HG03439 (cell line): ENCODE results near the gene CREBL2.
A peak's percentile ranks its signal among the peaks of the same experiment; 100 is the strongest.
"Not testable (repeated sequence)": the region's sequence is repeated elsewhere in the genome, so short reads cannot be mapped to it uniquely, and the experiment has no call there.

Source experiments
- ATAC-seq: cut with Tn5 transposase; IDR thresholded peaks from one replicate; pipeline ENCODE4 v1.9.1; 2021; ENCODE audit warnings: mild to moderate bottlenecking, moderate library complexity; ENCODE audit not compliant: unreplicated experiment

The CREBL2 gene

DNA sequence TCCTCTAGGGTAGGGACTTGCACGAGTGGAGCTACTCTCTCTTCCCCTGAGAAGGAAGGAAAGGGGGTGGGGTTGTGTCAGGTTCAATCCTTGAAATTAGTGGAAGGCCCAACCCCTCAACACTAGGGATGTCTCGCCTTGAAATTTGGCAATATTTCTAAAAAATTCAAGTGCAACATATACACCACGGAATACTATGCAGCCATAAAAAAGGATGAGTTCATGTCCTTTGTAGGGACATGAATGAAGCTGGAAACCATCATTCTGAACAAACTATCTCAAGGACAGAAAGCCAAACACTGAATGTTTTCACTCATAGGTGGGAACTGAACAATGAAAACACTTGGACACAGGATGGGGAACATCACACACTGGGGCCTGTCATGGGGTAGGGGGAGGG, 15.1 kb upstream of the CREBL2 start:
- not testable (repeated sequence) for ATAC-seq

DNA sequence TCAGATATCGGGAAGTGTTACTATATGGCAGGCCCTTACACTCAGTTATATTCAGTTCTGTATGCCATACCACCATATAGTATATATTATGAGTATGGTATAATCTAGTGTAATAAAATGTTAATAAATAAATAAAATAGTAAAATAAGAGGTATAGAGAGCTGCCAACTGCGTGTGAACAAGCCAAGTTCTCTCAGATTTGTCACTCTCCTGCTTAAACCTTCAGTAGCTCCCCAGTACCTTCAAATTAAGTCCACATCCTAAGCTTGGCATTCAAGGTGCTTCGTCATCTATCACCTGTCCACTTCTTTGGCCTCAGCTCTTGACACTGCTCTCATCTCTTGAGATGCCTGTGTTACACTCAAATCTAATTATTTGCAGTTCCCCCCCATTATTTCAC, 12.8 kb upstream of the CREBL2 start:
- ATAC-seq, result no peak

DNA sequence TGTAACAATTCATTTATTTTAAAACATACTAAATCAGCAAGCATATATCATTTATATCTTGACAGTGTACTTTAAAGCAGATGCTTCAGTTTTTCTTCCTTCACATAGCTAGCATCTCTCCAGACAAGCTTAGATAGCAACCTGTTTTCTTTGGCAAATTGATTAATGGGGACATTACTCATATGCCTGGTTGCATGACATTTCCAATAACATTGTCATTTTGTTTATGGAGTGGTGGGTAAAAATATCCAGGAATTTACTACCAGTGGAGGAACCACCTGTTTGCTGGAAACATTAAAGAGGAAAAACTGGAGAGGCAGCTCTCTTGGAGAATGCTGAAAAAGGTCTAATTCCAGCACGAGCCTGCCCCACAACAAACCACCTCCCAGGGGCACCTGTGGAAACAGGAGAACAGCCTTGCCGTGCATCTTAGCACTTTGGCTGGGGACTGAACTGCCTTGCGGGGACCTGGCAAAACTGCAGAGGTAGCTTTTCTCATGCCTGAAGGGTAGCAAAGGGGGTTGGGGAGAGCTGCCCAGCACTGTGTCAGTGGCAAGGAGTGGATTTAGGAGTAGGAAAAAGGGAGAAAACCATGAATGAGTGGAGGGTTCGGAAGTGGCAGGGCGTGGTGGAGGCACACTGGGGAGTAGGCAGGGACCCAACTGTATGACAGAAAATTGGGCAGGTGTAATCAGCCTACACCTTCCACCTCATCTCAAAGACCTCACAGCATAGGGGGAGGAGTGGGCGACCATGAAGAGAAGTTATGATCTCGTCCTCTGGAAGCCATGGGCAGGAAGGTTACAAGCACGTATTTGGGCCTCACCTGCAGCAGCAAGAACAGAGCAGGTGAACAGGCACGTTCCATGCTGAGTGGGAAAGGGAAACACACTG, 11.7 kb upstream of the CREBL2 start:
- ATAC-seq, result no peak

DNA sequence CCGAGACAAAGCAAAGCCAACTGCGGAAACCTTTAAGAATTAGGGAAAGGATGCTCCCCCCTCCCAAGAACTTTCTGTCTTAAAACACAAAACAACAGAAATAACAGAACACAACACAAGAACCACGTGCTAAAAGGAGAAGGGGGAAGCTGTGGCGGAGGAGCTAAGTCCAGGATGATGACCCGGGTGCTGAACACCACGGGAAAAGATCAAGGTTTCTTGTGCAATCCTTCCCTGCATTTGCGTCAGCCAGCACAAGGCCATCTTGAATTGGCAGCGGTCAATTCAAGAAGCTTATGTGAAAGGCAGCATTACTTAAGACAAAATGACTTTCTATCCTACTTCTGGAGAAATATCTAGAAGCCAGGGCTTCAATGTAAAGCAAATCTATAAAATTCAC, 11.0 kb upstream of the CREBL2 start:
- no peak for ATAC-seq

DNA sequence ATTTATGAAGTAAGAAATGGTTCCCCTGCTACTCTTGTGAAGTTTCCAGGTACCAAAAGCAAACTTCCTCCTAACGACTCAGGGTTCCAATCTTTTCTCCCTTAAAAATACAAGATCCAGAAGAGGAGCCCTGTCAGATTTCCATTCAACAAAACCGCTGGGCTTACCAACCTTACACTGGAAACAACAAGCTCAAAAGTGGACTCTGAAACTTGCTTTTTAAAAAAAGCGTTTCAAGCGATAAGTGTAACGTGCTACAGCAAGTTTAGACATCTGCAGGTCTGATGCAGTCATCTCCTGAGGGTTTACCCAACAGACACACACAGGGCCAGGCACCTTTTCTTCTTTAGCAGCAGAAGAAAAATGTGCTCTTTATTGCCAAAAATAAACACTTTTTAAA, 6.9 kb upstream of the CREBL2 start:
- no peak for ATAC-seq

DNA sequence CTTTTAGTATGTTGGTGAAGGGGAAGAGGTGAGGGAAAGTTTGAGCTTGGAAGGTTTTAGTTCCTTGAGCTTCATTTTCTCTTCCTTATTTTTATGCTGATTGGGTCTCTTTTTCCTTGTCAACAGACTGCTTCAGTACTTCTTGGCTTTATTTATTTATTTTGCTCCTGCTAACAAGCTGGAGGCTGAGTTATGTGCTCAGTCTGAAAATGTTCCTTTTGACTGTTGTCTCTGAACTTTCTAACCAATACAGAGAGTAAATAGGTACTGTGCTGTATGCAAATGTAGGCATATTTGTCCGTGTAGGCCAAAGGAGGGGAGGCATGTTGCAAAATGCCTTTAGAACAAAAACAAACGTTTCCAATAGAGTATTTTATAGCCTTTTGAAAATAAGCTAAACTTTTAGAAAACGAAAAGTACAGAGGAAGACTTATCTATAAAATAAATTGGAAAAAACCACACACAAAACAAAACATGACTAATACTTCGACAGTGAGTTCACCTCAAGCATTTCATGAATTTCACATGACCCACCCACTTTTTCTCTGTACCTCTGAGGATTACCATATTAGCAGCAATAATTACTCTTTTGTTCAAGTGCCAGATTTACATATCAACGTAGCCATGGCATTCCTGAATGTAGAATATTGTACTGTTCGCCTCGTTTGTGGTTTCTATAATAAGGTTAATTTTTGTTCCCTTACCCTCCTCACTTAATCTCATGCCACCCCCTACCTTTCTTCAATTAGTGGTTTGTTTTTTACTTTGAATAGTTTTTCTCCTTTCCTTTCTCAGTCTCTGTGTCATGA, 4.7 kb upstream of the CREBL2 start:
- peak; percentile 44 for ATAC-seq

DNA sequence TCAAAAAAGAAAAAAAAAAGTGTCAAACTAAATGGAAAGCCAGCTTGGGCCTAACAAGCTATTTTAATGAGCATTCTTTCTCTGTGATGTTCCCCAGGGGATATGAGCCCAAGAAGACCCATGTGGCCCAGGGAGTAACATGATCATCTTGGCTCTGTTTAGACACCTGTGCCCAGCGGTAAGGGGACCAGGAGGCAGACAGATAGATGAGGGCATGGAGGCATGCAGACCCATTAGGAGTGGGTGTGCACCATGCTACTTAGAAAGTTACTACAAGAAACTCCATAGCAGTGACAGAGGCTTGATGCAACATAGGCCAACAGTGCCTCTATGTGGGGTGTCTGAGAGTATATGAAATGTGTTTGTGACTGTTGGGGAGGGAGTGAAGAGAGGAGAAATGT, 3.1 kb upstream of the CREBL2 start:
- ATAC-seq, result no peak

DNA sequence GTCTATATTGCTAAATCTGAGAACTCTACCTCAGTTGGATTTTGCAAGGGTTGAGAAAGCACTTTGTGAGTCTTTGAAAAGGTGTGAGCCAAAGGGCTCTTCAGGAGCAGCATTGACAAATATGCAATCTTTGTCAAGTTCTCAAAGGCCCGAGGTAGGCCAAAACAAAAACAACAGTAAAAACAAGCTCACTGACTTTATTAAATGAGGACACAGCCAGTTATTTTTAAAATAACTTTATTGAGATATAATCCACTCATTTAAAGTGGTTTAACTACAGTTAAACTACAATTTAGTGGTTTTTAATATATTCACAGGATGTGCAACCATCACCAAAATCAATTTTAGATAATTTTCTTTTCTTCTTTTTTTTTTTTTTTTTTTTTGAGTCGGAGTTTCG, 2.0 kb upstream of the CREBL2 start:
- no peak for ATAC-seq

DNA sequence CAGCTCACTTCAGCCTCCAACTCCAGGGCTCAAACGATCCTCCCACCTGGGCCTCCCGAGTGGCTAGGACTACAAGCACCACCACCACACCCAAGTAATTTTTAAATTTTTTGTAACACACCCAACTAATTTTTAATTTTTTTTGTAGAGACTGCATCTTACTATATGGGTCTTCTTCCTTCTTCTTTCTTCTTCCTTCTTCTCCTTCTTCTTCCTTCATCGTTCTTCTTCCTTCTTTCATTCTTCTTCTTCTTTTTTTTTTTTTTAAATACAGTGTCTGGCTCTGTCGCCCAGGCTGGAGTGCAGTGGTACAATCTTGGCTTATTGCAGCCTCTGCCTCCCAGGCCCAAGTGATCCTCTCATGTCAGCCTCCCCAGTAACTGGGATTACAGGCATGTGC, 965 bp upstream of the CREBL2 start:
- no peak for ATAC-seq

DNA sequence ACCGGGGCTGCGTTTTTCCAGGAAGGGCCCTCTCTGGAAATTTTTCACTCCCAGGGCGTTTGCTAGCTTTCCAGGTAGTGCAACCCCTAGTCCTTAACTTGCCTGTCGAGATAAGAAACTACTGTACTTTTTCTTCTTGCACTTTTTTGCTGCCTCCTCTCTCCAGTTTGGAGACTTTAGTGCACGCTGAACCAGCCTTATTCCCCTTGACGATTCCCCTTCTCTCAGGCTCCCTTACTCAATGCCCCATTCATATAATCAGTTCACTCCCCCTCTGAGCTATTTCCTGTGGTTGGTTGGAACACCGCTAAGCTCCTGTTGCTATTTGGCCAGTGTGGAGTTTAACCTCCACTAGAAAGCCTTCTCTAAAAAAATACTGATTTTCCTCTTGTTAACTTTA, 682 bp downstream of the CREBL2 start:
- no peak for ATAC-seq

DNA sequence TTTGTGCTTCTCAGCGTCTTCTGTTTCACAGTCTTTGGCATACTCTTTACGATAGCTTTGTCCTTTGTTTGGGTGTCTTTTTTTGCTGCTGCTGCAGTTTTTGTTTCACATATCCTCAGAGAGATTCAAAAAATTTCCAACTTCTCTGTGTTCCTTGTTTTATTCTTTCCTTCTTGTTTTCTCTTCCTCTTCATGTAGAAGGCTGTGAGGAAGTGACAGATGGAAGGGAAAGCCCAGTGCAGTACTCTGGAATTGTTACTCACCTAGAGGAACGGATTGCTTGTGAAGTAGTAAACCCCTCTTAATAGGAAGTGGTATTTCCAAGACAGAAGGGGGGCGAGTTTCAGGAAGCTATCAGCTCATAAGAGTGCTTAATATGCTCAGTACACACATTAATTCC, 1.7 kb downstream of the CREBL2 start:
- no peak for ATAC-seq

DNA sequence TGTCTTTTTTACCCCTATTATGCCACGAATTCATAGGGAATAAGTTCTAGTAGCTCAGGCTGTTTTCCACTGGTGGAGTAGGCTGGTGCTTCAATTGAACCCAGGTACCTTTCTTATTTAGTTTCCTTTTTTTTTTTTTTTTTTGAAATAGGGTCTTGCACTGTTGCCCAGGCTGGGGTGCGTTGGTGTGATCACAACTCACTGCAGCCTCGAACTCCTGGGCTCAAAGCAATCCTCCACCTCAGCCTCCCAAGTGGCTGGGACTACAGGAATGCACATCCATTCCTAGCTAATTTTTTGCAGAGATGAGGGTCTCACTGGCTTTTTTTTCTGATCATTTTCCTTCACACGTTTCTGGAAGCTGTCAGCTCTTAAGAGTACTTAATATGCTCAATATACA, 2.7 kb downstream of the CREBL2 start:
- no peak for ATAC-seq

DNA sequence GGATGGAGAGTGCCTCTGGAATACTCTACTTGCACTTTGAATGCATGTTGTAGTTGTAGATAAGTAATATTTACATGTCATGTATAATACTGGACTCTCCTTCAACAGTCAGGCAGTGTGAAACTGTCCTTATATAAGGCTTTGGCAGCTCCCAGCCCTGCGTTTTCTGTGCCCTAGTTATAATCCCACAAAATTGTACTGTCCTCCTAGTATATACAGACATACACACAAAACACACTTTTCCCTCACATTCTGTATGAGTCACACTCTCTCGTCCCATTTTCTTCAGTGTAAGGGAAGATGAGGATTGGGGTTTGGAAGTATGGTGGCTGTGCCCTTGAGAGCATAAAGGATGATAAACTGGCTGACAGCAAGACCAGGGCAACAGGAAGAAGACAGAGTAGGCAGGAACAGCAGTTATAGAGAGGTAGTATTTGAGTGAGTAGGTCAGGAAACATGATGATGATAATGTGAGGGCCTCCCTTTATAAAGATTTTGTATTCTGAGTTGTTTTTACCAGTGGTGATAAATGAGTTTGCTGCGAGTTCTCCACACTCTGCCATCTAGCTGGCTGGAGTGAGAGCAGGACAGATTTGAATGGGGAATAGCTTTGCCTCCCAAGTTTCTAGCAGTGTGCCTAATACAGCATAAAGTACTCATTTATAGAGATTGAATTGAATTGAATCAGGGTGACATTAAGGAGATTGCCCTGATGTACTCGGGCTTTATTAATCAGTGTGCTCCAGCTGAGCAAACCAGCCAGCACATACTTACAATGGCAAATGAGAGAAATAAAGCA, 5.0 kb downstream of the CREBL2 start:
- no peak for ATAC-seq

DNA sequence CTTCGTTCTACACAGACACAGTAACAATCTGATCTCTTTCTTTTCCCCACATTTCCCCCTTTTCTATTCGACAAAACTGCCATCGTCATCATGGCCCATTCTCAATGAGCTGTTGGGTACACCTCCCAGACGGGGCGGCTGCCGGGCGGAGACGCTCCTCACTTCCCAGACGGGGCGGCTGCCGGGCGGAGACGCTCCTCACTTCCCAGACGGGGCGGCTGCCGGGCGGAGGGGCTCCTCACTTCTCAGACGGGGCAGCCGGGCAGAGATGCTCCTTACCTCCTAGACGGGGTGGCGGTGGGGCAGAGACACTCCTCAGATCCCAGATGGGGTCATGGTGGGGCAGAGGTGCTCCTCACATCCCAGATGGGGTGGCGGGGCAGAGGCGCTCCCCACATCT, 6.4 kb downstream of the CREBL2 start:
- not testable (repeated sequence) for ATAC-seq

DNA sequence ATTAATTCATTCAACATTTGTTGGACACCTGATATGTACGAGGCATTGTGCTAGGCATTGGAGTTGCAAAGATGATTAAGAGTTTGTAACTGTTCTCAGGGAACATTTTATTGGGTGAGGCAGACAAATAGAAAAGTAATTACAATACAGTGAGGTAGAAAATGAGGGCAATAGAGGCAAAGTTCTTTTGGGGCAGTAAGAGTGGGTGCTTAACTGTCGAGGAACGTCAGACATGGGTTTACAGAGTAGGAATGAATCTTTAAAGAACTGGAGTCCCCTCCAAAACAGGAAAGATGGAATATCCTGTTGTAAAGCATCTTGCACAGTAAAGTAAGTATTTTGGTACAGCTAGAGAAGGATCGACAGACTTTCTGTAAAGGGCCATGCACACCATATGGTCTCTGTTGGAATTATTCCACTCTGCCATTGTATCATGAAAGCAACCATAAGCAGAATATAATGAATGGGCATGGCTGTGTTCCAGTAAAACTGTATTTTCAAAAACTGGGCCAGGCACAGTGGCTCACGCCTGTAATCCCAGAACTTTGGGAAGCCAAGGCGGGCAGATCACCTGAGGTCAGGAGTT, 9.1 kb downstream of the CREBL2 start:
- ATAC-seq, result no peak

DNA sequence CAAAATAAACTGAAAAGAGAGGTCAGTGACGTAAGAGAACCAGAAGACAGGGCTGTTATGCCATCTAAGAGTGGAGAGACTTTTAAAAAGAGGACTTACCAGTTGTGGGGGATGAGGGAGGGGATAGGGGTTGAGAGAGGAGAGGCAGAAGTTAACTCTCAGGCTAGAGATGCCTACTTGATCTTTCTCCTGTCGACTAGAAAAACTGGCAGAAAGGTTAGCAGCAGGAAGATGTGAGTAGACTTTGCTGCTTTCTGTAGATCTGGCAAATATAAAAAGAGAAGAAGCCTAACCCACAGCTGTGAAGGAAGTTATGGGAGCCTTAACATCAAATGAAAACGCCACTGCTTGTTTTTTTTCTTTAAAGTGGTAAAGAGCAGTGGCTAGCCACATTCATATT, 10.7 kb downstream of the CREBL2 start:
- ATAC-seq, result no peak

DNA sequence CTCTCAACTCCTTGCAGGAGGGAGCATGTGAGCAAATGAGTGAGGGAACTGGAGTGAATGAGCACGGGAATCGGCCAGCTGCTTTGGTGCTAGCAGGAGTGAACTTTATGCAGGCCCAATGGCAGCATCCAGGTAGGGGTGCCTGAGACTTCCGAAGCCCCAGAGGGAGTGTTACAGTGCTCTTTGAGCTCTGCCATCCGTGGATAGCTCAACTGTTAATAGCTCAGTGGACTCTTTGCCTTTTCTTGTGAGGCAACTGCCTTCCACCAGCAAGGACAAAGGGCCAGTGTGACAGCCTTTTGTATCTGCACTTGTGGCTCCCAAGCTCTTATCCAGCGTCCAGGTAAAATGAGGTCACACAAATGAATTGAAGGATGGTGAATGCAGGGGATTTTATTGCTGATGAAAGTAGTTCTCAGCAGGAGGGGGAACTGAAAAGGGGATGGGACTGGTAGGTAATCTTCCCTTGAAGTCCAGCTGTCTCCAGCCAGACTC, 12.9 kb downstream of the CREBL2 start:
- ATAC-seq, result no peak

DNA sequence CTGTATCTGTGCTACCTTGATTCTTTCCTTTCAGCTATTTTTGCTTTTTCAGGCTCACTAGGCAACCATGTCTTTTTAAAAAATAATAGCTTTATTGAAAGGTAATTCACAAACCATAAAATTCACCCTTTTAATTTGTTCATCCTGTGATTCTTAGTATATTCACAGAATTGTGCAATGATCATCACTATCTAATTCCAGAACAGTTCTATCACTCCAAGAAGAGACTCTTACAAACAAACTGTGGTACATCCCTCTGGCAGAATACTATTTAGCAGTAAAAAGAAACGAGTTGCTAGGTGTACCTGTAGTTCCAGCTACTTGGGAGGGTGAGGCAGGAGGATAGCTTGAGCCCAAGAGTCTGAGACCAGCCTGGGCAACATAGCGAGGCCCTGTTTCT, 14.8 kb downstream of the CREBL2 start:
- no peak for ATAC-seq

DNA sequence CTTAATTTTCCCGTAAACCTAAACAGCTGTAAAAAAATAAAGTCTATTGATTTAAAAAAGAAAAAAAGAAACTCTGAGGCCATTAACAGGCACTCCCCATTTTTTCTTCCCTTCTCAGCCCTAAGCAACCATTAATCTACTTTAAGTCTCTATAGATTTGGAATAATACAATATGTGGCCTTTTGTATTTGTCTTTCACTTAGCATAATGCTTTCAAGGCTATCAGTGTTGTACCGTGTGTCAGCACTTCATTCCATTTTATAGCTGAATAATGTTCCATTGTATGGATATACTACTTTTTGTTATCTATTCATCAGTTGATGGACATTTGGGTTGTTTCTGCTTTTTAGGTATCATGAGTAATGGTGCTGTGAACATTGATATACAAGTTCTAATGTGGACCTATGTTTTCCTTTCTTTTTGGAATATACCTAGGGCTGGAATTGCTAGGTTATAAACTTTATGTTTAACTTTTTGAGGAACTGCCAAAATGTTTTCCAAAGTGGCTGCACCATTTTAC, 15.7 kb downstream of the CREBL2 start:
- no peak for ATAC-seq

DNA sequence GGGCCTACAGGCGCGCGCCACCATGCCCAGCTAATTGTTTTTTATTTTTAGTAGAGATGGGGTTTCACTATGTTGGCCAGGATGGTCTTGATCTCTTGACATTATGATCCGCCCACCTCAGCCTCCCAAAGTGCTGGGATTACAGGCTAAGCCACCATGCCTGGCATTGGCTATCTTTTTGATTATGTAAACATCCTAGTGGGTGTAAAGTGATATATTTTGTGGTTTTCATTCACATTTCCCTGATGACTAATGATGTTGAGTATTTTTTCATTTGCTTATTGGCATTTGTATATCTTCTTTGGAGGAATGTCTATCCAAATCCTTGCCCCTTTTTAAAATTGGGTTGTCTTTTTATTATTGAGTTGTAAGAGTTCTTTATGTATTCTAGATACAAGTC, 16.3 kb downstream of the CREBL2 start:
- no peak for ATAC-seq

DNA sequence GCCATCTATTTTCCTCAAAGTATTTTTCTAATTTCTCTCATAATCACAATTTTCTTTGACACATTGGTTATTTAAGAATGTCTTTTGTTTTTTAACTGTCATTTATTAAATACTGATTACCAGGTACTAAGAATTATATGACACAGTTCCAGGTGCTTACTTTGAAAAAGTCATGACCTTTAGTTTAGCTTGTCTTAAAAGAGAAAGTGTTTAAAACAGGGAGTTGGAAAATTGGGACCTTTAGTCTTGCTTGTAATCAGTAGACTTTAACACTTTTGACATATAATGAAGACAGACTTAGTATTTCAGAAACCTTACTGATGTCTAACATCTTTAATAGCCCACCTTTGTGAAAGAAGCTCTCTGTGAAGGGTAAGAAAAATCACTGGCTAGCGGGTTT, 19.2 kb downstream of the CREBL2 start:
- no peak for ATAC-seq
